Esophagus squamous epithelium (tissue), 5 donors: ENCODE measurements around the gene LMBR1L. TPM values are rescaled to one million over a fixed set of nuclear protein-coding genes. Genes with fewer than 3 reads are reported as not detected.

Experiments used
- DNase-seq: peaks from one replicate; lab custom pipeline; 2025; lab: John Stamatoyannopoulos, UW
- H3K27ac ChIP-seq, 4 donors: fragments of 200-600 bp; sonication (generic); one replicate each; pipeline ENCODE4 v1.5.1; 2016 to 2019; ENCODE audit warnings: mild to moderate bottlenecking in 1 of 4
- H3K27me3 ChIP-seq, 4 donors: fragments of 200-600 bp; sonication (generic); 1 replicate in 3 of 4; 2 replicates in 1 of 4; pipeline versions ENCODE4 v1.5.1 to v1.6.0; 2017 to 2021; ENCODE audit warnings: antibody characterized with exemption in 1 of 4
- H3K36me3 ChIP-seq, 3 donors: fragments of 200-600 bp; sonication (generic); one replicate each; pipeline ENCODE4 v1.5.1; 2016 to 2019
- H3K4me1 ChIP-seq, 3 donors: fragments of 200-600 bp; sonication (generic); one replicate each; pipeline ENCODE4 v1.5.1; 2017 to 2019
- H3K4me3 ChIP-seq, 4 donors: fragments of 200-600 bp; sonication (generic); 1 replicate in 3 of 4; 2 replicates in 1 of 4; pipeline ENCODE4 v1.5.1; 2016 to 2019; ENCODE audit warnings: mild to moderate bottlenecking in 2 of 4, moderate library complexity in 1 of 4
- H3K9me3 ChIP-seq, 3 donors: fragments of 200-600 bp; sonication (generic); one replicate each; pipeline ENCODE4 v1.5.1; 2016 to 2019
- POLR2A ChIP-seq, 4 donors: fragments of 450-650 bp; IDR thresholded peaks; one replicate each; pipeline ENCODE4 v1.6.1; 2017; ENCODE audit warnings: antibody characterized with exemption in 4 of 4, mild to moderate bottlenecking in 4 of 4, moderate library complexity in 3 of 4
- WGBS, 2 donors: methylation state at CpG; one replicate each; pipeline ENCODE4 v1.1.5; 2018; 5-methylcytosine and 5-hydroxymethylcytosine counted together
- intact Hi-C: fragments of 100-400 bp; cut with DNase I; formaldehyde crosslinking; loops from one replicate; pipeline ENCODE4 v1.15.0; 2022
- total RNA-seq, 4 donors: library from RNA; depleted of rRNA; stranded (reverse); fragments of >200 nt; gene quantifications; one replicate each; pipeline ENCODE4 v1.1.0, GENCODE V29; 2016
- TF ChIP-seq, protein P1 (sequence below), 6 experiments: fragments of 450-650 bp in 4 of 6; fragments of 200-600 bp in 2 of 6; sonication (generic) in 2 of 6; IDR thresholded peaks; one replicate each; pipeline ENCODE4 v1.5.1; 2016 to 2019; ENCODE audit warnings: antibody characterized with exemption in 6 of 6, mild to moderate bottlenecking in 4 of 6, moderate library complexity in 4 of 6
- donor health status: DM: yes; HTN: yes; CAD: no.

Gene LMBR1L
- total RNA-seq, 4 donors from 2014 or later = 13.7 to 41.8 (median 27.8) TPM

DNA sequence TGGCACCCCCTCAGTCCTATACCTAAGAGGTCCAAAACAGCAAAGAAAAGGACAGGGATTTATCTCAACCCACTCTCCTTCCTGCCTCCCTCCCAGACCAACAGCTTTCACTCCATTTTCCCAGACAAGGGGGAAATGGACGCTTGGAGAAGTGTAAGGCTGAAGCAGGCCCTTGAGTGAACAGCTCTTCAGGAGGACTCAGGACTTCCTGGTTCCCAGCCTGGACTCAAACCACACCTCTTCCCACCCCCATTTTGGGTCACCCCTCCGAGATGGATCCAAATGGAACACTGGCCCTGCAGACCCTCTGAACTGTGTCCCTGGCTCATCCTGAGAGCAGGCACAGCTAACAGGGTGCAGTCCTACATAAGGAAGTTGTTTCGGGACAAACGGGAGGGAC lies 52.8 kb downstream of the LMBR1L start:
- no peak for DNase-seq
- no peaks in the 10 kb centered on the region for H3K27me3 ChIP-seq
- 0 to 4% methylated on average over 4 of the region's 4 CpGs for WGBS, 2 donors
- no peak for TF ChIP-seq POLR2A (IDR thresholded peaks at IDR 0.05)
- H3K4me1 ChIP-seq = peaks cover 38 to 75% (median 38%) of the 10 kb centered on the region in 3 donors
- no peaks in the 10 kb centered on the region for H3K9me3 ChIP-seq
- H3K36me3 ChIP-seq = peaks cover 14 to 25% (median 18%) of the 10 kb centered on the region in 3 donors
- peak overlapping the region; percentile 43 to 99 (median 98) for H3K27ac ChIP-seq
- intact Hi-C loops = no loop called here
- H3K4me3 ChIP-seq = peak overlapping the region; percentile 85 to 99 (median 98)

- 33 to 36% methylated on average over 7 of the region's 7 CpGs for WGBS, 2 donors
- H3K4me1 ChIP-seq = peaks cover 38 to 71% (median 38%) of the 10 kb centered on the region in 3 donors
- peak; percentile 23 for DNase-seq
- TF ChIP-seq, protein P1, sequence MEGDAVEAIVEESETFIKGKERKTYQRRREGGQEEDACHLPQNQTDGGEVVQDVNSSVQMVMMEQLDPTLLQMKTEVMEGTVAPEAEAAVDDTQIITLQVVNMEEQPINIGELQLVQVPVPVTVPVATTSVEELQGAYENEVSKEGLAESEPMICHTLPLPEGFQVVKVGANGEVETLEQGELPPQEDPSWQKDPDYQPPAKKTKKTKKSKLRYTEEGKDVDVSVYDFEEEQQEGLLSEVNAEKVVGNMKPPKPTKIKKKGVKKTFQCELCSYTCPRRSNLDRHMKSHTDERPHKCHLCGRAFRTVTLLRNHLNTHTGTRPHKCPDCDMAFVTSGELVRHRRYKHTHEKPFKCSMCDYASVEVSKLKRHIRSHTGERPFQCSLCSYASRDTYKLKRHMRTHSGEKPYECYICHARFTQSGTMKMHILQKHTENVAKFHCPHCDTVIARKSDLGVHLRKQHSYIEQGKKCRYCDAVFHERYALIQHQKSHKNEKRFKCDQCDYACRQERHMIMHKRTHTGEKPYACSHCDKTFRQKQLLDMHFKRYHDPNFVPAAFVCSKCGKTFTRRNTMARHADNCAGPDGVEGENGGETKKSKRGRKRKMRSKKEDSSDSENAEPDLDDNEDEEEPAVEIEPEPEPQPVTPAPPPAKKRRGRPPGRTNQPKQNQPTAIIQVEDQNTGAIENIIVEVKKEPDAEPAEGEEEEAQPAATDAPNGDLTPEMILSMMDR (IDR thresholded peaks at IDR 0.05) = no peak
- TF ChIP-seq POLR2A (IDR thresholded peaks at IDR 0.05) = no peak
- peaks cover 30 to 42% (median 33%) of the 10 kb centered on the region in 3 donors for H3K36me3 ChIP-seq
- H3K4me3 ChIP-seq = peak overlapping the region in 2 of 4 donors; percentile 85 to 99
- peak overlapping the region in 3 of 4 donors; percentile 47 to 99 (median 98) for H3K27ac ChIP-seq
- intact Hi-C loops = no loop called here
- no peaks in the 10 kb centered on the region for H3K27me3 ChIP-seq
- H3K9me3 ChIP-seq = no peaks in the 10 kb centered on the region
These were observed 54.5 kb downstream of the LMBR1L start for GRCh38 chr12:49055978-49056754.

DNA sequence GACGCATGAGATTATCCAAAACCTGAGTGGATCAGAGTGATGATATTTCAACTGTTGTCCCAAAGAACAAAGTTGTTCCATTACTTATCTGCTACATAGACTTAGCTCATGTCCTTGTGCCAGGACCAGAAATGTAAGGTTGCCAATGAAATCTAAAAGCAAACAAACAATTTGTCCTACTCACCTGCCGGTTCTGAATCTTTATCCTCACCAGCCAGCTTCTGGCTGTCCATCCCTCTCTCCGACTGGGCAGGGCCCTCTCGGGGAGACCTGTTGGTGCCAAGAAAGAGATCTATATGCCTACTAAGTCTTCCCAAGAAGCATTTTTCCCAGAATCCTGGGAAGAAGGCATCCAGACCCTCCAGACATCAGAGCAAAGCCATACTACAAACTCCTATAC lies 55.6 kb downstream of the LMBR1L start:
- Histone ChIP-seq H3K27me3 (no peaks in the 10 kb centered on the region), H3K36me3 (peaks cover 41 to 53% (median 44%) of the 10 kb centered on the region in 3 donors), H3K9me3 (no peaks in the 10 kb centered on the region), H3K4me1 (peaks cover 38 to 68% (median 38%) of the 10 kb centered on the region in 3 donors), H3K27ac (no peak overlapping the region), H3K4me3 (no peak overlapping the region)
- 68 to 70% methylated on average over 4 of the region's 4 CpGs for WGBS, 2 donors
- intact Hi-C loops = no loop called here
- no peak for DNase-seq
- no peak for TF ChIP-seq POLR2A (IDR thresholded peaks at IDR 0.05)

DNA sequence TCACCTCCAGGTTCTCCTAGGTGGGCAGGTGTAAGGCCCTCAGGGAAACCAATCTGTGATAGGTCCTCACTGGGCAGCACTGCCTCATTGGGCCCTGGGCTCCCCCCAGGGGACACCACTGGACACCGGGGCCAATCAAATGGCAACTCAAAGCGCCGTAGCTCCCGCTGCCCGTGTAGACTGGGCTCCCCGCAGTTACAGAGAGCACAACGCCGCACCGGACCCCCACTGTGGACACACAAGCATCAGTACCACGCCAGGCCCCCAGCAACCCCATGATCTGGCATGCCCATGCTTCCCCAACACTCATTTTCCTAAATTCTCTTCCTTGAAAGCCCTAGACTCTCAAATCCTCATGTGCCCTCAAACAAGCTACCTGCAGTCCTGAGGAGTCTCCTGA lies 56.1 kb downstream of the LMBR1L start:
- TF ChIP-seq POLR2A (IDR thresholded peaks at IDR 0.05) = no peak
- TF ChIP-seq, protein P1 (IDR thresholded peaks at IDR 0.05) = no peak
- no peak overlapping the region for H3K27ac ChIP-seq
- intact Hi-C loops = no loop called here
- H3K4me3 ChIP-seq = no peak overlapping the region
- no peaks in the 10 kb centered on the region for H3K9me3 ChIP-seq
- H3K27me3 ChIP-seq = no peaks in the 10 kb centered on the region
- peaks cover 38 to 68% (median 38%) of the 10 kb centered on the region in 3 donors for H3K4me1 ChIP-seq
- DNase-seq = no peak
- peaks cover 47 to 58% (median 49%) of the 10 kb centered on the region in 3 donors for H3K36me3 ChIP-seq
- WGBS, 2 donors = 97 to 100% methylated on average over 1 to 10 of the region's 10 CpGs

GRCh38 chr12:49054096-49054495 lies 56.6 kb downstream of the LMBR1L start:
- TF ChIP-seq, protein P1 (IDR thresholded peaks at IDR 0.05) = no peak
- no peak for TF ChIP-seq POLR2A (IDR thresholded peaks at IDR 0.05)
- no peaks in the 10 kb centered on the region for H3K9me3 ChIP-seq
- peaks cover 49 to 63% (median 54%) of the 10 kb centered on the region in 3 donors for H3K36me3 ChIP-seq
- H3K4me1 ChIP-seq = peaks cover 36 to 65% (median 38%) of the 10 kb centered on the region in 3 donors
- no peak overlapping the region for H3K4me3 ChIP-seq
- WGBS, 2 donors = 90 to 96% methylated on average over 2 to 5 of the region's 5 CpGs
- intact Hi-C loops = no loop called here
- no peaks in the 10 kb centered on the region for H3K27me3 ChIP-seq
- H3K27ac ChIP-seq = no peak overlapping the region
- DNase-seq = no peak
